Epithelial cell of prostate (primary cell): Measurements from ENCODE around the gene PER2.

Experiments used
- DNase-seq: peaks from one replicate; pipeline ENCODE4 v3.0.0-alpha.2; 2011; ENCODE audit warnings: low read depth, low spot score
- H3K27ac ChIP-seq: fragments of 450-650 bp; 2 replicates; pipeline ENCODE4 v1.5.1; 2017; ENCODE audit warnings: mild to moderate bottlenecking

Gene PER2

DNA sequence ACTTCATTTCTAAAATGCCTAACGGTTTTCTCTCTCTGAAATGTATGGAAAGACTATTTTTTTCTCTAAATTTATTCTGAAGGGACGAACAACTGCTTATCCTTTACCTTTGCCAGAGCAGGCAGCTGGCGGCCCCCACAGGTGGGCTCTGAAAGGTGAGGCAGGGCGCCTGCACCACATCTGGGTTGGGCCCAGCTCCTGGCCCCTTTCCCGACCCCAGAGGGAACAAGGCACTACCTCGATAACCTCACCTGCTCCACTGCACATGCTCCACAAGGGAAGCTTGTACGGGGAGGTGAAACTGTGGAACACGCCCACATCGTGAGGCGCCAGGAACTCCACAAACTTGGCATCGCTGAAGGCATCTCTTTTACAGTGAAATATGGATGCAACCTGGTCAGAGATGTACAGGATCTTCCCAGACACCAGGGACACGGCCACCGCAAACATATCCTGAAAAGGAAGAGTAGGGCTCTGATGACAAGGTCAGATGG lies 17.3 kb downstream of the PER2 start:
- H3K27ac ChIP-seq = no peak overlapping the region
- DNase-seq = no peak

GRCh38 chr2:238270606-238271005 lies 17.8 kb downstream of the PER2 start:
- no peak for DNase-seq
- H3K27ac ChIP-seq = no peak overlapping the region

DNA sequence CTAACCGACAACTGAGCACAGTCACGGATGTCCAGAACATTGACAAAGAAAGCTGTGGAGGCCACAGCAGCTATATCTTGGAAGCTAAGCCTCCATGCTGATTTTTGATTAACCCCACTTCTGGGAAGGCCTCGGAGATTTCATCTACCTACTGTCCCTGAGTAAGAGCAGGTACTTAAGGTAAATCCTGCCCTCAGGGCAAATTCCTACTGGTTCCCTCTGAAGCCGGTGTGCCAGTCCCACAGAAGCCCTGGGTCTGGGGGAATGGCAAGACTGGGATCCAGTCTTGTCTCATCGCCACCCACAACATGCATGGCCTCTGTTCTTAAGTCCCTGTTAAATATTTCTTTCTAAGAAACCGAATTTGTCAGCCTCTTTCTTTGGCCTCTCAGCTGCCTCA lies 18.7 kb downstream of the PER2 start:
- H3K27ac ChIP-seq = no peak overlapping the region
- DNase-seq = no peak

DNA sequence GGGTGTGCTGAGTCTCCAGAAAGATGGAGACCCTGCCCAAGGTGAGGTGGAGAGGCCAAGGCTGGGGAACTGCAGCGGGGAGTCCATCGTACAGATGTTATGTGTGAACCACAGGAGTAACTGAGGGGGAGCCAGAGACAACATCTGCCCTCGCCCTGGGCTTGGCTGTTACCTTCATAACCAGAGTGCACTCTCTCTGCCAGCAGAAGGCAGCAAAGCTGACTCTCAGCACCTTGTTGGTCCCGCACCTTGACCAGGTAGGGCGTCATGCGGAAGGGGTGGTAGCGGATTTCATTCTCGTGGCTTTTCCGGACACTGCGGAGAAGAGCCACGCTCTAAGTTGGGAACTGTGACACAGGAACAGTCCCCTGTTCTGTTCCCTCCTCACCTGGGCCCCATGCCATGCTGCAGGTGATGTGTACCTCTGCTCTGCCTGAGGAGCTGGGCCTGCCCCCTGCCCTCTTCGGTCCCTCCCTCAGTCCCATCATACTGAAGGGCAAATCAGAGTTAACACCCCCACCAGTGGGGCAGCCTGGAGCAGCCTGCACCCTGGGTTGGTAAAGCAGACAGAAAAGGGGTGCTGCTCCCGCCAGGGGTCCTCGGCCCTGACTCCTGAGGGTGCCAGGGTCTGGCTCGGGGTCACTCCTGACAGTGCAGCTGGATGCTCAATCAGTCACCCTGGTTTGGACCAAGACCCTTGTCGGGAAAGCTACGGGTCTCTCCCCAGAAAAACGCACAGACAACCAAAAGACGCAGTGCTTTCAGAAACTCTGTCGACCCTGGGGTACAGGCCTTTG lies 20.3 kb downstream of the PER2 start:
- H3K27ac ChIP-seq = peak overlapping the region; percentile 57
- no peak for DNase-seq

DNA sequence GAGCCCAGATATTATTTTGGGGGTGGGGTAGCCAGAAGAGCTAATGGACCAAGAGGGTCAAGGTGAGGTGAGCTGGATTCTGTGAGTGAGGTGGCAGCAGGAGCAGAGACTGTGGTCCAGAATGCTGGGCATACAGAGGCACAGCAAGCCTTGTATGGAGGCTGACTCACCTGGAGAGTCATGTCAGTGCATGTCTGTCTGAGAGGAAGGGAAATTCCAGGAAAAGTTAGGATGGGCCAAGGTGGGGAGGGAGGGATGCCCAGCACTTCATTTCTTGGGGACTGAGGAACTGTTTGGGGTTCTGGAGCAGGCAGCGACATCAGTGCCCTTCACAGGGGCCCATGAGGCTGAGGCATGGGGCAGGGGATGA lies 21.1 kb downstream of the PER2 start:
- no peak for DNase-seq

DNA sequence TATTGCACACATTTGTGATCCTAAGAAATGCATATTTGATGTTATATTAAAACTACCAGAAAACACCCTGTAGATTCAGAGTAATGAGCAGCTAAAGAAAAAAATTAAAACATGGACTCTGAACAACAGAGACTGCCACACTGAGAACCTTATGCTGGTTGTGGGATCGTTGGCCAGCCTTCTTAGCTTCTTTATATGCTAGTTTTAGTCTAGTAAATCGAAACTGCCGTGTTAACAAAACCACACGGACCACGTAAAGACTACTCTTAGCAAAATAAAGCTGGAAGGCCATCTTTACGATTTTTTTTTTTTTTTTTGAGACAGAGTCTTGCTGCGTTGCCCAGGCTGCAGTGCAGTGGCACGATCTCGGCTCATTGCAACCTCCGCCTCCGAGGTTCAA lies 22.8 kb downstream of the PER2 start:
- DNase-seq = no peak
- no peak overlapping the region for H3K27ac ChIP-seq

More for the DNA sequence above, 21.1 kb downstream of the PER2 start:
- peak overlapping the region; percentile 57 for H3K27ac ChIP-seq

- DNase-seq = no peak
- H3K27ac ChIP-seq = no peak overlapping the region
Observed at GRCh38 chr2:238264072-238264460, 24.3 kb downstream of the PER2 start.

GRCh38 chr2:238263204-238264071 lies 25.0 kb downstream of the PER2 start:
- DNase-seq = peak; percentile 37
- no peak overlapping the region for H3K27ac ChIP-seq

GRCh38 chr2:238262496-238263122 lies 25.8 kb downstream of the PER2 start:
- DNase-seq = no peak
- no peak overlapping the region for H3K27ac ChIP-seq

DNA sequence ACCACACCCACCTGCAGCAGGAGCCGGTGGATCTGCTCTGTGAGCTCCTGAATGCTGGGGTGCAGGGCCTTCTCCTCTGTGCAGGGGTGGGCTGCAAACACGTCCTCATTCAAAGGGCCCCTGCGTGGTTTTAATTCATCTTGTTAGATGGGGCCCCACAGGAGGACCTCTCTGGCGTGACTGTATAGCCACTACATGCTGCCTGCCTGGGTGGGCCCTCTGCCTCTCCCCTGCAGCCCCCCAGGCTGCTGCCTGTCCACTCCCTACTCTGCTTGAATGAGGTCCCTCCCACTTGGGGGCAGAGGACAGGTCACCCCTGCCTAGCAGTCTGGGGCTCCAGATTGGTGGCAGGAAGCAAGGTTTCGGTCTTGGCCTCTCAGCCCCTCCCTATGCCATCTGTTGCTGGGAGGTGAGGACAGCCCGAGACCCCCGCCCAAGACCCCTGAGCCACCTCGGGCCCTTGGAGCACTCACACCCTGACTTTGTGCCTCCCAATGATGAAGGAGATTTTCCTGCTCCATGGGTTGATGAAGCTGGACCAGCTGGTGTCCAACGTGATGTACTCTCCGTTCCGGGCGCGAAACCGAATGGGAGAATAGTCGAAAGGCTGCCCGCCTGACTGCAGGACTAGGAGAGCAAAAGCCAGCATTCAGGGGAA lies 26.6 kb downstream of the PER2 start:
- no peak overlapping the region for H3K27ac ChIP-seq
- DNase-seq = no peak

DNA sequence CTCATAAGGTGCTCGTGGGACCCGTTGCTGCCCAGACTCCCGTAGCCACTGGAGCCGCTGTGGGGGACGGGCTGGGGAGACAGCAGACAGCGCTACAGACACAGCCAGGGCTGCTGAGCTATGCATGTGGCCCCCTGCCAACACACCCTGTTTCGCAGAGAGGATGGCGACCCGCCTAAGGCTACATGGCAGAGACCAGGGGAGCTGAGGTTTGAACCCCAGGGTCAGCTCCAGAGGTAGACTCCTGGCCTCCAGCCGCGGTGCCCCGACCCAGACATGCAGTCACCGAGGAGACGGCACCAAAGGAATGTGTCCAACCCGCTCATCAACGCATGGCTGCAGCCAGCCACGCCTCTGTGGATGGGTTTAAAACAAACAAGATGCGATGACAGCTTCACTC lies 27.5 kb downstream of the PER2 start:
- H3K27ac ChIP-seq = no peak overlapping the region
- DNase-seq = no peak

- H3K27ac ChIP-seq = no peak overlapping the region
- DNase-seq = no peak
Observed at GRCh38 chr2:238259061-238260020, 29.1 kb downstream of the PER2 start.

DNA sequence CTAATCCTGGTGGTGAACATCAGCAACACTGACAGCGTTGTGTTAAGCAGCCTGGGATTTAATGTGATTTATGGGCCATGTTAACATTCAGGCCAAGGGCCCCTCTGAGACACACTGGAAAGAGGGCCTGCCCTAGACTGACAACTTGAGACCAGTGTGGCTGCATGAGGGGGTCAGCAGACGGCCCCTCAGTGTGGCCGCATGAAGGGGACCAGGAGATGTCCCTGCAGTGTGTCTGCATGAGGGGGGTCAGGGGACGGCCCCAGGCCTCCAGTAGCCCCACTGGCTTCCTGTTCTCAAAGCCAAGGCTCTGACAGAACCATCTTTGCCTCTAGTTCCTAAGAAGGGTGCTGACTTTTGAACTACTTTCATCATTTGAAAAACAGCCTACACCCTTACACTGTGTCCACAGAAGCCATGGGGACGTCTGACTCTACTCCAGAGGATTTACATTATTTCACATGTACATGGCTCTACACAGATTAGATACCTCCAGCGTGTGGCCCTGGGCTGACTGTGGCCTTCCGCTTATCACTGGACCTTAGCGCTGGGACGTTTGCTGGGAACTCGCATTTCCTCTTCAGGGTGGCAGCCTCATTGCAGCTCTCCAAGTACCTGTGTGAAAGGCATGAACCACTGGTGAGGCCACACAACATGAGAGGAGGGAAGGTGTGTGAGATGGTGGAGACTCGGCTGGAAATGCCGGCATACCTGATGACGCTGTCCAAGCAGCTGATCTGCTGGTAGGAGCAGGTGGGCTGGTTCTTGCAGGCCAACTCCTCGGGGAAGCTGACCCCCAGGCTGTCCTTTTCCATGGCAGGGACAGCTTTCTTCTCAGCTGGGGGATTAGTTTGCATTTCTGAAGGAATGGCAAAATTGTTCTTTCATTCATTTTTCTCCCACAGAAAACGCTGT lies 30.4 kb downstream of the PER2 start:
- no peak for DNase-seq
- H3K27ac ChIP-seq = no peak overlapping the region

- no peak overlapping the region for H3K27ac ChIP-seq
- peak; percentile 70 for DNase-seq
Observed at GRCh38 chr2:238256594-238257104, 31.8 kb downstream of the PER2 start.

- H3K27ac ChIP-seq = no peak overlapping the region
- no peak for DNase-seq
Observed at GRCh38 chr2:238256111-238256510, 32.3 kb downstream of the PER2 start.

GRCh38 chr2:238255636-238256035 lies 32.8 kb downstream of the PER2 start:
- no peak for DNase-seq
- H3K27ac ChIP-seq = no peak overlapping the region

DNA sequence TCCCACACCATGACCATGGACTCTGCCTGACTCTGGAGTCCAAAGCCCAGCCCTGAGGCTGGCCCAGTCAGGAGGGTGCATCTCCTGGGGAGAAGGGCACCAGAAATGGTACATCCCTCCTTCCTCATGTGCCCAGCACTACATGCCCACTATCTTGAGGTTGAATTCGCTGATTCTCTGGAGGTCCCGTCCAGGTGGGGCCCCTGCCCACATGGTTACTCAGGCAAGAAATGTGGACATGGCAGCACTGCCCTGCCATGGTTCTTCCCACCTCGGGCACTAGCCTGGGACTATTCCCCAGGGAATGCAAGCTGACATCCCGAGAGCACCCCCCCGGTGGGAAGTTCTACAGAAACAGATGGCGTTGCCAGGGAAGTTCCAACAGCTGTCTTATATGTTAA lies 33.3 kb downstream of the PER2 start:
- no peak overlapping the region for H3K27ac ChIP-seq
- no peak for DNase-seq

DNA sequence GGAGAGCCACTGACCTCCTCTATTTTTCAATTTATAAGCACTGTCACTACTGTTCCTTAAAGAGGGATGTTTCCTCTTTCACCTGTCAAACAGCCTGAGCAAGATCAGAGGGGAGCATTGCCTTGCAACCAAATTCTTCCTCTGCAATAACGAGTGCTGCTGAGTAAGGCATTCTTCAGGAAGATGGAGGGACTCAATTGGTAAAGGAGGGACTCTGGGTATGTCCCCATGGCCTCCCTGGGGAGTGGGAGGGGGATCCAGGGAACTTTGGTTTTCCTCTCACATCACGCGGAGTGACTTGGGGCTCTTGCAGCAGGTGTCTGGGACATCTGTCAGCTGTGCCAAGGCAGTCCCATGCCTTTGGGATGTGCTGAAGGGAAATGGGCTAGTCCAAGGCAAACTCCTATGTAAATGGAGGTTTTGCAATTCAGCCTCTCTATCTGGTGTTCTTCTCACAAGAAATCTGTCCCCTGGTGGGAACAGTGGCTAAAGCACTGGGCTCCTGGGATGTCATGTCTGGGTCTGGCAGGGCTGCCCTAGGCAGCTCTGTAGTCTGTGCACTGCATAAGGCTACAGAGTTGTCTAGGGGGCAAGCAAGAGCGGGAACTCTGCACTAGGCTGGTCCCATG lies 34.2 kb downstream of the PER2 start:
- DNase-seq = no peak
- no peak overlapping the region for H3K27ac ChIP-seq
